ENCODE measurements around the gene MANSC1.
A peak's percentile ranks its signal among the peaks of the same experiment; 100 is the strongest.

MANSC1 gene

DNA sequence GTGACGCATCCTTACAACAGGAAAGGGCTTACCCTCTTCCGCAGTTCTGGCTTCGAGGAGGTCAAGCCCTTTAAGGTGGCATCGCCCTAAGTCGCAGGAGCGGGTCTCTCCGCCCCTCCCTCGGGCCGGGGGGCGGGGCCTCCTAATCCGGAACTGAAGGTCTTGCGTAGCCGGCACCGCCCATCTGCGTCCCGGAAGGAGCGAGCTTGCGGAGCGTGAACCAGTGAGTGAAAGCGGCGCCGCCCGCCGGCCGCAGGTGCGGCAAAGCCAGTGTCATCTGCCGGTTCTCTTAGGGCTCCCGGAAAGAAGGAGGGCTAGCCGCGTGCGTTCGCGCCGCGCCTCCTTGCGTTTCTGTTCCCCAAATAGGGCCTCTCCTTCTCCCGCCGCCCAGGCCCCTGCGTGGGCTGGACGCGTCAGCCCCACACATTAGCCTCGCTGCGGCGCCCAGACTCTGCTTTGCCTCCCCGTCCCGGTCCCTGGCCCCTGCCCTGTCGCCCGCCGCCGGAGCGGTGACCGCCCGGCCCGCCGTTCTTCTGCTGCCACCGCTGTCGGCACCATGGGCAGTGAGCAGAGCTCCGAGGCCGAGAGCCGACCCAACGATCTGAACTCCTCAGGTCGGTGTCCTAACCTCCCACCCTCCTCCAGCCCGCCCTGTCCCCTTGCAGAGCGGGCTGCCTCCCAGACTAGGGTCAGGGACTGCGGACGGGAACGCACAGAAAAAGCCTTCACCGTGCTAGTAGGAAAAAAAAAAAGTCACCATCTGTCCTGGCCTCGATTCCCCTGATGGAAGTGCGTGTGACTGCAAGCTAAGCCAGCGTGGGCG, 7.1 kb upstream of the MANSC1 start, which contains the start of gene BORCS5 (continued):
- TF ChIP-seq ZNF707 (tag by site-specific recombination; IDR thresholded peaks at IDR 0.05) = no peak
- TF ChIP-seq ZNF157 (tag by site-specific recombination; IDR thresholded peaks at IDR 0.05) = peak; percentile 26; the same call in 1 of the 2 replicates
- TF ChIP-seq BCL11B (tag by site-specific recombination; IDR thresholded peaks at IDR 0.05; ENCODE audit: low read depth) = peak; percentile 56; the same call in 1 of the 2 replicates
- TF ChIP-seq ZNF133 (tag by site-specific recombination; IDR thresholded peaks at IDR 0.05) = peak; percentile 40; the same call in 1 of the 2 replicates
- no peak for TF ChIP-seq ZNF37A (tag by site-specific recombination; IDR thresholded peaks at IDR 0.05)
- TF ChIP-seq ZNF214 (tag by site-specific recombination; IDR thresholded peaks at IDR 0.05; ENCODE audit: borderline replicate concordance) = no peak
- TF ChIP-seq ZNF701 (tag by site-specific recombination; IDR thresholded peaks at IDR 0.05) = no peak
- no peak for TF ChIP-seq ZNF768 (tag by site-specific recombination; IDR thresholded peaks at IDR 0.05)
- TF ChIP-seq ZNF792 (tag by site-specific recombination; IDR thresholded peaks at IDR 0.05) = peak; percentile 85; the same call in 1 of the 2 replicates
- TF ChIP-seq ZNF202 (tag by site-specific recombination; IDR thresholded peaks at IDR 0.05; ENCODE audit: borderline replicate concordance) = peak; percentile 47; the same call in 1 of the 2 replicates
- peak; percentile 59; the same call in 1 of the 2 replicates for TF ChIP-seq GLI4 (tag by site-specific recombination; IDR thresholded peaks at IDR 0.05)
- peak; percentile 82 for TF ChIP-seq ZFHX2 (tag by site-specific recombination; conservative IDR thresholded peaks at IDR 0.05)
- TF ChIP-seq, protein P1, sequence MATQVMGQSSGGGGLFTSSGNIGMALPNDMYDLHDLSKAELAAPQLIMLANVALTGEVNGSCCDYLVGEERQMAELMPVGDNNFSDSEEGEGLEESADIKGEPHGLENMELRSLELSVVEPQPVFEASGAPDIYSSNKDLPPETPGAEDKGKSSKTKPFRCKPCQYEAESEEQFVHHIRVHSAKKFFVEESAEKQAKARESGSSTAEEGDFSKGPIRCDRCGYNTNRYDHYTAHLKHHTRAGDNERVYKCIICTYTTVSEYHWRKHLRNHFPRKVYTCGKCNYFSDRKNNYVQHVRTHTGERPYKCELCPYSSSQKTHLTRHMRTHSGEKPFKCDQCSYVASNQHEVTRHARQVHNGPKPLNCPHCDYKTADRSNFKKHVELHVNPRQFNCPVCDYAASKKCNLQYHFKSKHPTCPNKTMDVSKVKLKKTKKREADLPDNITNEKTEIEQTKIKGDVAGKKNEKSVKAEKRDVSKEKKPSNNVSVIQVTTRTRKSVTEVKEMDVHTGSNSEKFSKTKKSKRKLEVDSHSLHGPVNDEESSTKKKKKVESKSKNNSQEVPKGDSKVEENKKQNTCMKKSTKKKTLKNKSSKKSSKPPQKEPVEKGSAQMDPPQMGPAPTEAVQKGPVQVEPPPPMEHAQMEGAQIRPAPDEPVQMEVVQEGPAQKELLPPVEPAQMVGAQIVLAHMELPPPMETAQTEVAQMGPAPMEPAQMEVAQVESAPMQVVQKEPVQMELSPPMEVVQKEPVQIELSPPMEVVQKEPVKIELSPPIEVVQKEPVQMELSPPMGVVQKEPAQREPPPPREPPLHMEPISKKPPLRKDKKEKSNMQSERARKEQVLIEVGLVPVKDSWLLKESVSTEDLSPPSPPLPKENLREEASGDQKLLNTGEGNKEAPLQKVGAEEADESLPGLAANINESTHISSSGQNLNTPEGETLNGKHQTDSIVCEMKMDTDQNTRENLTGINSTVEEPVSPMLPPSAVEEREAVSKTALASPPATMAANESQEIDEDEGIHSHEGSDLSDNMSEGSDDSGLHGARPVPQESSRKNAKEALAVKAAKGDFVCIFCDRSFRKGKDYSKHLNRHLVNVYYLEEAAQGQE (tag by site-specific recombination; IDR thresholded peaks at IDR 0.05) = peak; percentile 40; the same call in 1 of the 2 replicates
- peak; percentile 59 for TF ChIP-seq ZNF341 (tag by site-specific recombination; IDR thresholded peaks at IDR 0.05; ENCODE audit: low read depth)
- peak; percentile 81 for TF ChIP-seq ZBTB8A (tag by site-specific recombination; IDR thresholded peaks at IDR 0.05)
- TF ChIP-seq, protein P2, sequence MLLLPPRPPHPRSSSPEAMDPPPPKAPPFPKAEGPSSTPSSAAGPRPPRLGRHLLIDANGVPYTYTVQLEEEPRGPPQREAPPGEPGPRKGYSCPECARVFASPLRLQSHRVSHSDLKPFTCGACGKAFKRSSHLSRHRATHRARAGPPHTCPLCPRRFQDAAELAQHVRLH (tag by site-specific recombination; IDR thresholded peaks at IDR 0.05) = no peak
- TF ChIP-seq, protein P3, sequence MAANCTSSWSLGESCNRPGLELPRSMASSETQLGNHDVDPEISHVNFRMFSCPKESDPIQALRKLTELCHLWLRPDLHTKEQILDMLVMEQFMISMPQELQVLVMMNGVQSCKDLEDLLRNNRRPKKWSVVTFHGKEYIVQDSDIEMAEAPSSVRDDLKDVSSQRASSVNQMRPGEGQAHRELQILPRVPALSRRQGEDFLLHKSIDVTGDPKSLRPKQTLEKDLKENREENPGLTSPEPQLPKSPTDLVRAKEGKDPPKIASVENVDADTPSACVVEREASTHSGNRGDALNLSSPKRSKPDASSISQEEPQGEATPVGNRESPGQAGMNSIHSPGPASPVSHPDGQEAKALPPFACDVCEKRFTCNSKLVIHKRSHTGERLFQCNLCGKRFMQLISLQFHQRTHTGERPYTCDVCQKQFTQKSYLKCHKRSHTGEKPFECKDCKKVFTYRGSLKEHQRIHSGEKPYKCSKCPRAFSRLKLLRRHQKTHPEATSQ (tag by site-specific recombination; IDR thresholded peaks at IDR 0.05) = peak; percentile 93
- no peak for TF ChIP-seq ZNF121 (tag by site-specific recombination; IDR thresholded peaks at IDR 0.05)
- TF ChIP-seq ZBTB17 (tag by site-specific recombination; IDR thresholded peaks at IDR 0.05) = peak; percentile 98
- TF ChIP-seq ZXDB (tag by site-specific recombination; IDR thresholded peaks at IDR 0.05) = peak; percentile 92
- TF ChIP-seq ZFP37 (tag by site-specific recombination; IDR thresholded peaks at IDR 0.05) = peak; percentile 91; the same call in 1 of the 2 replicates
- TF ChIP-seq ZNF776 (tag by site-specific recombination; IDR thresholded peaks at IDR 0.05; ENCODE audit: borderline replicate concordance) = no peak
- TF ChIP-seq, protein P4, sequence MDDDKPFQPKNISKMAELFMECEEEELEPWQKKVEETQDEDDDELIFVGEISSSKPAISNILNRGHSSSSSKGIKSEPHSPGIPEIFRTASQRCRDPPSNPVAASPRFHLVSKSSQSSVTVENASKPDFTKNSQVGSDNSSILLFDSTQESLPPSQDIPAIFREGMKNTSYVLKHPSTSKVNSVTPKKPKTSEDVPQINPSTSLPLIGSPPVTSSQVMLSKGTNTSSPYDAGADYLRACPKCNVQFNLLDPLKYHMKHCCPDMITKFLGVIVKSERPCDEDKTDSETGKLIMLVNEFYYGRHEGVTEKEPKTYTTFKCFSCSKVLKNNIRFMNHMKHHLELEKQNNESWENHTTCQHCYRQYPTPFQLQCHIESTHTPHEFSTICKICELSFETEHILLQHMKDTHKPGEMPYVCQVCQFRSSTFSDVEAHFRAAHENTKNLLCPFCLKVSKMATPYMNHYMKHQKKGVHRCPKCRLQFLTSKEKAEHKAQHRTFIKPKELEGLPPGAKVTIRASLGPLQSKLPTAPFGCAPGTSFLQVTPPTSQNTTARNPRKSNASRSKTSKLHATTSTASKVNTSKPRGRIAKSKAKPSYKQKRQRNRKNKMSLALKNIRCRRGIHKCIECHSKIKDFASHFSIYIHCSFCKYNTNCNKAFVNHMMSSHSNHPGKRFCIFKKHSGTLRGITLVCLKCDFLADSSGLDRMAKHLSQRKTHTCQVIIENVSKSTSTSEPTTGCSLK (tag by site-specific recombination; IDR thresholded peaks at IDR 0.05) = no peak
- TF ChIP-seq, protein P5, sequence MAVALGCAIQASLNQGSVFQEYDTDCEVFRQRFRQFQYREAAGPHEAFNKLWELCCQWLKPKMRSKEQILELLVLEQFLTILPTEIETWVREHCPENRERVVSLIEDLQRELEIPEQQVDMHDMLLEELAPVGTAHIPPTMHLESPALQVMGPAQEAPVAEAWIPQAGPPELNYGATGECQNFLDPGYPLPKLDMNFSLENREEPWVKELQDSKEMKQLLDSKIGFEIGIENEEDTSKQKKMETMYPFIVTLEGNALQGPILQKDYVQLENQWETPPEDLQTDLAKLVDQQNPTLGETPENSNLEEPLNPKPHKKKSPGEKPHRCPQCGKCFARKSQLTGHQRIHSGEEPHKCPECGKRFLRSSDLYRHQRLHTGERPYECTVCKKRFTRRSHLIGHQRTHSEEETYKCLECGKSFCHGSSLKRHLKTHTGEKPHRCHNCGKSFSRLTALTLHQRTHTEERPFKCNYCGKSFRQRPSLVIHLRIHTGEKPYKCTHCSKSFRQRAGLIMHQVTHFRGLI (tag by site-specific recombination; IDR thresholded peaks at IDR 0.05) = peak; percentile 64; the same call in 1 of the 2 replicates
- no peak for TF ChIP-seq ZNF529 (tag by site-specific recombination; IDR thresholded peaks at IDR 0.05; ENCODE audit: insufficient replicate concordance)
- peak; percentile 20; the same call in 1 of the 2 replicates for TF ChIP-seq ZNF394 (tag by site-specific recombination; IDR thresholded peaks at IDR 0.05; ENCODE audit: borderline replicate concordance)
- no peak for TF ChIP-seq ZNF626 (tag by site-specific recombination; IDR thresholded peaks at IDR 0.05)
- TF ChIP-seq ZBTB1 (tag by site-specific recombination; IDR thresholded peaks at IDR 0.05) = no peak; the same call in 1 of the 2 replicates
- TF ChIP-seq KLF8 (tag by site-specific recombination; IDR thresholded peaks at IDR 0.05) = peak; percentile 89
- TF ChIP-seq ZNF76 (tag by site-specific recombination; IDR thresholded peaks at IDR 0.05; ENCODE audit: borderline replicate concordance, low read depth) = peak; percentile 44; the same call in 1 of the 2 replicates
- 0 out of 2 replicates have a peak, but pooled peaks have one; percentile 14 for TF ChIP-seq WT1 (tag by site-specific recombination; IDR thresholded peaks at IDR 0.05)

Data from HEK293 (cell line).